Esophagus (tissue), 2 donors: Measurements from ENCODE around the gene FNBP1L. TPM values are rescaled to one million over a fixed set of nuclear protein-coding genes. Genes with fewer than 3 reads are reported as not detected.
"Not testable (repeated sequence)": the region's sequence is repeated elsewhere in the genome, so short reads cannot be mapped to it uniquely, and the experiment has no call there.

ENCODE experiments used
- H3K27ac ChIP-seq, 2 donors: one replicate each; pipeline ENCODE4 v1.5.1; 2013; ENCODE audit warnings: low read depth in 2 of 2, mild to moderate bottlenecking in 2 of 2, inconsistent platforms in 1 of 2, low read length in 1 of 2, moderate library complexity in 1 of 2
- H3K27me3 ChIP-seq, 2 donors: one replicate each; pipeline ENCODE4 v1.6.1; 2013; ENCODE audit warnings: low read length in 2 of 2, control low read depth in 1 of 2, mild to moderate bottlenecking in 1 of 2; ENCODE audit not compliant: insufficient read depth in 2 of 2, control insufficient read depth in 1 of 2
- H3K36me3 ChIP-seq, 2 donors: one replicate each; pipeline ENCODE4 v1.6.1; 2013; ENCODE audit warnings: low read length in 1 of 2; ENCODE audit not compliant: control insufficient read depth in 2 of 2, insufficient read depth in 2 of 2
- H3K4me1 ChIP-seq, 2 donors: one replicate each; pipeline ENCODE4 v1.6.1; 2013; ENCODE audit warnings: low read length in 1 of 2; ENCODE audit not compliant: control insufficient read depth in 2 of 2, insufficient read depth in 2 of 2
- H3K4me3 ChIP-seq, 2 donors: one replicate each; pipeline ENCODE4 v1.5.1; 2013; ENCODE audit warnings: low read length in 2 of 2, mild to moderate bottlenecking in 2 of 2, low read depth in 1 of 2, moderate library complexity in 1 of 2
- H3K9me3 ChIP-seq, 2 donors: one replicate each; pipeline ENCODE4 v1.6.1; 2013; ENCODE audit warnings: mild to moderate bottlenecking in 2 of 2, low read depth in 1 of 2, low read length in 1 of 2, moderate library complexity in 1 of 2; ENCODE audit not compliant: control insufficient read depth in 2 of 2, insufficient read depth in 1 of 2
- WGBS, 2 donors: extraction: QIAGEN DNeasy Blood & Tissue Kit; methylation state at CpG; one replicate each; pipeline ENCODE4 v1.1.7; 2013; 5-methylcytosine and 5-hydroxymethylcytosine counted together
- polyA plus RNA-seq, 2 donors: library from polyadenylated mRNA; stranded (reverse); fragments of 200-250 nt; gene quantifications; one replicate each; pipeline ENCODE4 v1.2.3, GENCODE V29; 2013
- donor health status: healthy with polysubstance abuse.
- donor health status: Bipolar disorder and iron deficiency.

Gene FNBP1L
- polyA plus RNA-seq, 2 donors: 4.7 to 7.9 TPM

- not testable (repeated sequence) for H3K4me3 ChIP-seq, H3K27ac ChIP-seq, H3K27me3 ChIP-seq, H3K9me3 ChIP-seq
- peaks cover 2 to 17% of the 10 kb centered on the region in 2 donors for H3K4me1 ChIP-seq
- peaks cover 0 to 13% of the 10 kb centered on the region in 2 donors for H3K36me3 ChIP-seq
- WGBS, 2 donors: 74 to 80% methylated on average over 3 of the region's 3 CpGs
These were observed 143.4 kb downstream of the FNBP1L start for GRCh38 chr1:93591291-93591675.

DNA sequence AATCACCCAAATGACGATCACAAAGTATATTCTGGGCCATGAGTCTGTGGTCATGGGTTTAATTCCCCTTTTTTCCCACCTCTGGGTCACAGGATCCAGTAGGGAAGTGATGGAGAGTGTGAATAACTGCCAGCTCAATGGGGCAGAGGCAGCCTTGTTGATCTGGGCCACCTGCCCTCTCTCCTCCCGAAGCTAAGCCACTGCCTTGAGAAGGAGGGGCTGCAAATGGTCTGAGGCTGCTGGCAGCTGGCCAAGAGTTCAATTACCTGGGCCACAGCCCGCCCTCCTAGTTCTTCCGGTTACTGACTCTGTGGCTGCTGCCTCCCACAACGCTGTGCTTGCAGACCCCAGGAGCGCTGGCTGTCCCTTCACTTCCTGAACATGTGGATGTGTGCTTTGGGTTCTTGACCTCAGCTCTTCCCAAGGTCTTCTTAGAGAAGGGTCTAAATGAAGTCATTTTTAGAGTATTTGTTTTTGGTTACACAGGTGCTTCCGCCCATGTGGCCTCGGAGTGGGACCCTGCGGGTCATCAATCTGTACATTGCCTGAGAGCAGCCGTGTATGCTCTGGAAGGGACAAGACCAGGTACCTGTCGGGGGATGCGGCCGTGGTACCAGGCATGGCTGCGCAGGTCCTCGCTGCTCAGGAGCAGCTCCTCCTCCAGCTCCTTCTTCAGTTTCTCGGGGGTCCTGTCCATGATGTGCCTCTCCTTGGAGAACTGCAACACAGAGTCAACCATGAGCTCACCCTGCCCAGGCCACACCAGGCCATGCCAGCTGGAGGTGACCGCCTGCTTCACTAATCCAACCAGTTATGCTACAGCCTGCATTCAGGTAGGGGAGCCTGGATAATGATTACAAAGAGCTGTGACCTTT, 144.0 kb downstream of the FNBP1L start:
- Histone ChIP-seq H3K9me3 (no peaks in the 10 kb centered on the region), H3K27ac (peak overlapping the region in 1 of 2 donors; percentile 11), H3K4me1 (peaks cover 2 to 17% of the 10 kb centered on the region in 2 donors), H3K27me3 (no peaks in the 10 kb centered on the region), H3K4me3 (no peak overlapping the region), H3K36me3 (peaks cover 0 to 13% of the 10 kb centered on the region in 2 donors)
- 52 to 77% methylated on average over 17 of the region's 17 CpGs for WGBS, 2 donors

DNA sequence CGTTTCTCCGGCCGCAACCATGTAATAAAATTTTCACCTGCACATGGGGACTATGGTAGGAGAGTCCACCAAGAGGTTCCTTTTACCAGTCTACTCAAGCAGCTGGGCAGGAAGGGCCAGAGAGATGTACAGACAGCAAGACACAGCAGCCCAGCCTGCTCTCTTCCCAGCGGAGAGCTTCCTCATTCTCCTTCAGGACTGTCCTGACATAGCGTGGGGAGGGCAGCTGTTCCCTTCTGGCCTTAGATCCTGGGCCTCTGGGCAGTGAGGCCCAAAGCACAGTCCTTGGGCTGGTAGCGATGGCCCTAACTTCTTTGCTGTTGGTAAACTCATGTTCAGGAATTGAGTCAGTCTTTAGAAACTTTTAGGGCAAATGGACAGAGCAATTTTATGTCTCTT, 144.6 kb downstream of the FNBP1L start:
- 61 to 92% methylated on average over 6 of the region's 6 CpGs for WGBS, 2 donors
- H3K9me3 ChIP-seq: no peaks in the 10 kb centered on the region
- H3K36me3 ChIP-seq: peaks cover 0 to 11% of the 10 kb centered on the region in 2 donors
- peak overlapping the region; percentile 6 to 48 for H3K27ac ChIP-seq
- no peaks in the 10 kb centered on the region for H3K27me3 ChIP-seq
- H3K4me1 ChIP-seq: peaks cover 3 to 17% of the 10 kb centered on the region in 2 donors
- no peak overlapping the region for H3K4me3 ChIP-seq

- peaks cover 0 to 3% of the 10 kb centered on the region in 2 donors for H3K36me3 ChIP-seq
- H3K4me1 ChIP-seq: peaks cover 10 to 20% of the 10 kb centered on the region in 2 donors
- H3K27me3 ChIP-seq: no peaks in the 10 kb centered on the region
- peak overlapping the region in 1 of 2 donors; percentile 48 for H3K27ac ChIP-seq
- H3K4me3 ChIP-seq: no peak overlapping the region
- WGBS, 2 donors: 56 to 60% methylated on average over 13 of the region's 13 CpGs
- no peaks in the 10 kb centered on the region for H3K9me3 ChIP-seq
These were observed 146.1 kb downstream of the FNBP1L start for GRCh38 chr1:93593854-93594602.

- 77 to 79% methylated on average over 1 of the region's 1 CpG for WGBS, 2 donors
- no peaks in the 10 kb centered on the region for H3K9me3 ChIP-seq
- no peak overlapping the region for H3K27ac ChIP-seq
- H3K4me1 ChIP-seq: peaks cover 15 to 20% of the 10 kb centered on the region in 2 donors
- H3K27me3 ChIP-seq: no peaks in the 10 kb centered on the region
- H3K4me3 ChIP-seq: no peak overlapping the region
- H3K36me3 ChIP-seq: peaks cover 0 to 2% of the 10 kb centered on the region in 2 donors
These were observed 146.6 kb downstream of the FNBP1L start for GRCh38 chr1:93594603-93594880.

DNA sequence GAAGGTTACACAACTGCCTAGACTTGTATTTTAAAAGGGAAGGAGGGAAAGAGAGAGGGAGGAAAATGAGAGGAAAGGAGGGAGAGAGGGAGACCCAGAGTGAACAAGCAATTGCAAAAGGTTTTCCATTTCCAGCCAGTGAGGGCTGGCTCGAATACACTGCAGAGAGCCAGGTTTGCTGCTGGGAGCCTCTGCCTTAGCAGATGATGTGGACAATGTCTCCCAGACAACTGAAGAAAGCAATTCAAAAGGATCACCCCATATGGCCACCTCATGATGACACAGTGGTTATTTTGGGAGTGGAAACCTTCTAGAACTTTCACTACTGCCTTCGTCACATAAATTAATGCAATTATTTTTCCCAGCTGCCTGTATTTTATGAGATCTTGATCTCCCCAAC, 147.3 kb downstream of the FNBP1L start:
- 67 to 73% methylated on average over 2 of the region's 2 CpGs for WGBS, 2 donors
- H3K27ac ChIP-seq: no peak overlapping the region
- H3K4me3 ChIP-seq: no peak overlapping the region
- H3K9me3 ChIP-seq: no peaks in the 10 kb centered on the region
- peaks cover 0 to 2% of the 10 kb centered on the region in 2 donors for H3K36me3 ChIP-seq
- H3K4me1 ChIP-seq: peaks cover 15 to 20% of the 10 kb centered on the region in 2 donors
- H3K27me3 ChIP-seq: no peaks in the 10 kb centered on the region

GRCh38 chr1:93595743-93596142, 147.8 kb downstream of the FNBP1L start:
- H3K9me3 ChIP-seq: no peaks in the 10 kb centered on the region
- H3K27ac ChIP-seq: peak overlapping the region in 1 of 2 donors; percentile 3
- H3K27me3 ChIP-seq: no peaks in the 10 kb centered on the region
- peaks cover 0 to 2% of the 10 kb centered on the region in 2 donors for H3K36me3 ChIP-seq
- 46 to 64% methylated on average over 4 of the region's 4 CpGs for WGBS, 2 donors
- H3K4me1 ChIP-seq: peaks cover 15 to 20% of the 10 kb centered on the region in 2 donors
- H3K4me3 ChIP-seq: no peak overlapping the region

DNA sequence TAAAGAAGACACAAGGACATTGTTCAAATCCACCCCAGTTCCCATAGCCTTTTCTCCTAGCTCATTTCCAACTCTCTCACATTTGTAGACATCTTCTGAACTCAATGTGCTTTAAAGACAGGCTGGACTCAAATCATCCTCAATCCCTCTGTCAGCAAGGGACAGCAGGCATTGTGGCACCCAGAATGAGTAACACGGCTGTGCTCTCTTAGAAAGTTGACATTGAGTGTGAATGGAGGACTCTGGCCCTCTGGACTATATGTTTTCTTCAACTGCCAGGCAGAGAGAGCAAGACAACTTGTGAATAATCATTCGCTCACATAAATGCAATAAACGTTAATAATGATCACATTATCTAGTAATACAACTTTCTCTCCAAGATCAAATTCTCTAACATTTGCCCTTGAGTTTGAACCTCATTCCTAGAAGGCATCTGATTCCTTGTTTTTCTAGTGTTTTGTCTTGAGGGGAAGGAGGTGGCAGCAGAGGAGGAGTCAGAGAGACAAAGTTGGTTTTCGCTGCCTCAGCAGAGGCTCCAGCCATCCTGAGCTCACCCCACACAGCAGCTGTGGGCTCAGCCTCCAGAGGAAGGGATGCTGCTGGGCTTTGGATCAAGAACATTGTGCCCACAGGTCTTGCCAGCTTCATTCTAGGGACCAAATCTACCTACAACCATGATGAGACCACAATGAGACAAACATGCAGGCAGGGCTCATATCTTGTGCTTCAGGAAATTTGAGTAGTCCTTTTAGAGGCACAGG, 148.6 kb downstream of the FNBP1L start:
- H3K4me3 ChIP-seq: no peak overlapping the region
- H3K36me3 ChIP-seq: peaks cover 0 to 2% of the 10 kb centered on the region in 2 donors
- WGBS, 2 donors: 66 to 68% methylated on average over 4 of the region's 4 CpGs
- no peak overlapping the region for H3K27ac ChIP-seq
- no peaks in the 10 kb centered on the region for H3K27me3 ChIP-seq
- peaks cover 15 to 20% of the 10 kb centered on the region in 2 donors for H3K4me1 ChIP-seq
- H3K9me3 ChIP-seq: no peaks in the 10 kb centered on the region

DNA sequence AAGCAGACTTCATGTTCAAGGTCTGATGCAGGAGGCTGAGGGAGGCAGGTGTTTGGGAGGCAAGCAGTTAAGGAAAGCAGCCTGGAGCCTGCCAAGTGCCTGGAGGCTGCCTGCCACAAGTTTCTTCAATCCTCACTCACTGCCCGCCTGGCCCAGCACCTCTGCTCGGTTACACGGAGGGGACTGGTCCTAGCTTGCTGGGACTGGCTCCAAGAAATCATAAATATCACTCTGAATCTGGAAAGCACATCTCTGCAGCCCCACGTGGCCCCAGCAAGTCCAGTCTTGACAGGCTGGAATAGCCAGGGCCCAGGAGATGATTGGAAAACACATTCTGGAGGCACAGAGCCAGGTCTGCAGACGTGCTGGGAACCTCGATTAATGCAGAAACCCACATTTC, 149.8 kb downstream of the FNBP1L start:
- no peaks in the 10 kb centered on the region for H3K9me3 ChIP-seq
- no peaks in the 10 kb centered on the region for H3K36me3 ChIP-seq
- H3K27ac ChIP-seq: no peak overlapping the region
- 26 to 31% methylated on average over 6 of the region's 6 CpGs for WGBS, 2 donors
- no peaks in the 10 kb centered on the region for H3K27me3 ChIP-seq
- H3K4me1 ChIP-seq: peaks cover 10 to 12% of the 10 kb centered on the region in 2 donors
- no peak overlapping the region for H3K4me3 ChIP-seq
